ENCODE data around the gene C19orf25.

- no peak for TF ChIP-seq POLR2A (IDR thresholded peaks at IDR 0.05)
- TF ChIP-seq CTCF (IDR thresholded peaks at IDR 0.05) = no peak
Observed at GRCh38 chr19:1452802-1453524, 26.1 kb downstream of the C19orf25 start.

All from Peyer's patch (tissue), 4 donors.